ENCODE measurements around the gene RLN2. TPM values are rescaled to one million over a fixed set of nuclear protein-coding genes. Genes with fewer than 3 reads are reported as not detected.
"Not testable (repeated sequence)": the region's sequence is repeated elsewhere in the genome, so short reads cannot be mapped to it uniquely, and the experiment has no call there.

Gene RLN2, protein sequence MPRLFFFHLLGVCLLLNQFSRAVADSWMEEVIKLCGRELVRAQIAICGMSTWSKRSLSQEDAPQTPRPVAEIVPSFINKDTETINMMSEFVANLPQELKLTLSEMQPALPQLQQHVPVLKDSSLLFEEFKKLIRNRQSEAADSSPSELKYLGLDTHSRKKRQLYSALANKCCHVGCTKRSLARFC
- total RNA-seq (2021; fragmentation: NEBNext Ultra II Directional; extraction: Animal tissue kit (Norgen Biotek cat#: 25700)): not detected
- long read RNA-seq: 0 reads

DNA sequence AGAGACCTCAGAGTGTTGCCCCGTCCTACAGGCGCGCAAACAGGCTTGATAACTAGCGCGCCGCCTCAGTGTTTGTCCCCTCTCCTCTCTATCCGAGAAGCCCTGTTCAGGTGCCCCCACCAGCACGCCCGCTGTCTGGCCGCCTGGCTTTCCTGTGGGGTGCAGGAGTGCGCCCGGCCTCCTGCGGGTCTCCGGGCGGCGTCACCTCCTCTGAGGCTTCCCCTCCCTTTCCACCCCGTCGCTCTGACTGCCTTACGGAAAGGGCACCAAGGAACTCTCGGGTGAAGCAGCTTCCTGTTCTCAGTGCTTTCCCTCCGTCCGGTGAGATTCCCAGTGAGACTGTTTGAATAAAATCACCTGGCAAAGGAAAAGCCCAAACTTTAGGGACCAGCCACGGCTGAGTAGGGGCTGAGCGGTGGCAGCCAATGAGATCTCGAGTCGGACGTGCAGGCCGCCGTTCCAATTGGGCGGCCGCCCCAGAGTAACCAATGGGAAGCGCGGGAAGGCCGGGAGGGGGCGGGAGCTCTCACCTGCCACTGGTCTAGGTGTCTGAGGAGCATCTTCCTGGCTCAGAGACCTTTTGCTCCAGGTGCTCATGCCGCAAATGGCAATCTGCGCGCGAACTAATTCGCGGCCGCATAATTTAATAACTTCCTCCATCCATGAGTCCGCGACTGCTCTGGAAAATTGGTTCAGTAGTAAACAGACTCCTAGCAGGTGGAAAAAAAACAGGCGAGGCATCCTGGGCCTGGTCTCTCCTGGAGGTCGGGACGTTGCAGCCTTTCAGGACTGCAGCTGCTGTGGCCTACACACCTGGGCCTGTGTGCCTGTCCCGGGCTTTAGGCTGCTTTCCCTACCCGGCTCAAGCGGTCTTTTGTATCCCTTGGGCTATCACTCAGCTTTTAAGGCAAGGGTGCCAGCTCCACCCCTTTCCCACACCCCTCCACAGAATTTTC is at the start of gene RLN2:
Gene RLN2 (minus strand): TSS at position 877 of the 956 bp plus-strand sequence. CDS start 136 bp downstream, at position 741.
- H3K9me3 Mint-ChIP-seq; H3K27ac Mint-ChIP-seq; H3K36me3 Mint-ChIP-seq (ENCODE audit: low read depth); DNase-seq: not testable (repeated sequence)
- Mint-ChIP-seq H3K4me1 (ENCODE audit: low read depth) (peaks cover 12% of the 10 kb centered on the region; the same call in 1 of the 2 replicates), H3K27me3 (ENCODE audit: insufficient read depth) (peaks cover 13% of the 10 kb centered on the region), H3K4me3 (peak within 1 kb of the TSS; percentile 10; the same call in 1 of the 2 replicates)

DNA sequence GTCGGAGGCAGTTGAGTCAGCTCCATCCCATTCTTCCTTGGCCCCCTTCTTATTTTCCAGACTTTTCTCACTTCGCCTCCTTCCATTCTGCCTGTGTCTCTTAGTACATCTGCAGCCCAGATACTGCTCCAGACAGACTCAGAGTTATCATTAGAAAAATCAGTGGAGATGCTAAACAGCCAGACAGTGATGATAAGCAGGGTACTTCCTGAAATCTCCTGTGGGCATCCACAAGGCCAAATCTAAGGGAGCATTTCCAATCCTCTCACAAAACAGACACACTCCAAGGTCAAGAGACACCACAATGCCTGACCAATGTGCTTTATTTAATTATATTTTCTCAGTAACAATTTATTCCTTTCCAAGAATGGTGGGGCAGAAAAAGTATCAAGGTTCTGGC is 49.7 kb upstream of the RLN2 start:
- Mint-ChIP-seq H3K27ac (no peak overlapping the region), H3K27me3 (ENCODE audit: insufficient read depth) (peaks cover 2% of the 10 kb centered on the region; the same call in 1 of the 2 replicates), H3K36me3 (ENCODE audit: low read depth) (peaks cover 5% of the 10 kb centered on the region), H3K4me1 (ENCODE audit: low read depth) (peaks cover 7% of the 10 kb centered on the region; the same call in 1 of the 2 replicates), H3K4me3 (no peak overlapping the region), H3K9me3 (peaks cover 6% of the 10 kb centered on the region)
- DNase-seq: no peak
- TF ChIP-seq, protein P1, sequence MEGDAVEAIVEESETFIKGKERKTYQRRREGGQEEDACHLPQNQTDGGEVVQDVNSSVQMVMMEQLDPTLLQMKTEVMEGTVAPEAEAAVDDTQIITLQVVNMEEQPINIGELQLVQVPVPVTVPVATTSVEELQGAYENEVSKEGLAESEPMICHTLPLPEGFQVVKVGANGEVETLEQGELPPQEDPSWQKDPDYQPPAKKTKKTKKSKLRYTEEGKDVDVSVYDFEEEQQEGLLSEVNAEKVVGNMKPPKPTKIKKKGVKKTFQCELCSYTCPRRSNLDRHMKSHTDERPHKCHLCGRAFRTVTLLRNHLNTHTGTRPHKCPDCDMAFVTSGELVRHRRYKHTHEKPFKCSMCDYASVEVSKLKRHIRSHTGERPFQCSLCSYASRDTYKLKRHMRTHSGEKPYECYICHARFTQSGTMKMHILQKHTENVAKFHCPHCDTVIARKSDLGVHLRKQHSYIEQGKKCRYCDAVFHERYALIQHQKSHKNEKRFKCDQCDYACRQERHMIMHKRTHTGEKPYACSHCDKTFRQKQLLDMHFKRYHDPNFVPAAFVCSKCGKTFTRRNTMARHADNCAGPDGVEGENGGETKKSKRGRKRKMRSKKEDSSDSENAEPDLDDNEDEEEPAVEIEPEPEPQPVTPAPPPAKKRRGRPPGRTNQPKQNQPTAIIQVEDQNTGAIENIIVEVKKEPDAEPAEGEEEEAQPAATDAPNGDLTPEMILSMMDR (IDR thresholded peaks at IDR 0.05): no peak

DNA sequence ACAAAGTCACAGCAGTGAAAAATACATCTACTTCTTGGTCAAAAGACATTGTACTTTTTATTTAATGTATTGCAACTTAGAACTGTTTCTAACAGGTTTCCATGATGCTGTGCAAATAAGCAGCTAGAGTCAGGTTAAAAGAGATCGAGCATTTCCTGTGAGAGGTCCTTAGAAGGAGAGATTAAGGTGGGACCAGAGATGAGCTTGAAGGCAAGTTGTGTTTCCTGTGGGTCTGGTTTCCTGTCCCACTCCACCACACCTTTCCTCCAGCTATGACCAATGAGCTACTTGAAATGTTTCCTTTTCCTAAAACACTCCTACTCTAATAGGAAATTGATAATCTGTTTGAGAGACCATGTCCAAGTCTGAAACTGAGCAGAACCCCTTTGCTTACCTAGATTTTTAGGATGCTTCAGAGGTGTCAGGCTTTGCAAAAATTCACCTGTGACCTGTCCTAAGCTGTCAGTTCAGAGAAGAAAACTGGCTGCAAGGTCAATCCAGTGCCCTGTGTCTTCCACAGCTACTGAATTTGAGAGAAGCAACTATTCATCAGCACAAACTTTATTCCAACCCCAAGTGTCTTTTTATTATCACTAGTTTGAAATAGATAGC is 48.2 kb upstream of the RLN2 start:
- Mint-ChIP-seq H3K27me3 (ENCODE audit: insufficient read depth) (peaks cover 2% of the 10 kb centered on the region; the same call in 1 of the 2 replicates), H3K27ac (no peak overlapping the region), H3K4me3 (no peak overlapping the region), H3K36me3 (ENCODE audit: low read depth) (peaks cover 5% of the 10 kb centered on the region), H3K9me3 (peaks cover 6% of the 10 kb centered on the region), H3K4me1 (ENCODE audit: low read depth) (peaks cover 7% of the 10 kb centered on the region; the same call in 1 of the 2 replicates)
- TF ChIP-seq, protein P1 (IDR thresholded peaks at IDR 0.05): no peak
- DNase-seq: no peak

DNA sequence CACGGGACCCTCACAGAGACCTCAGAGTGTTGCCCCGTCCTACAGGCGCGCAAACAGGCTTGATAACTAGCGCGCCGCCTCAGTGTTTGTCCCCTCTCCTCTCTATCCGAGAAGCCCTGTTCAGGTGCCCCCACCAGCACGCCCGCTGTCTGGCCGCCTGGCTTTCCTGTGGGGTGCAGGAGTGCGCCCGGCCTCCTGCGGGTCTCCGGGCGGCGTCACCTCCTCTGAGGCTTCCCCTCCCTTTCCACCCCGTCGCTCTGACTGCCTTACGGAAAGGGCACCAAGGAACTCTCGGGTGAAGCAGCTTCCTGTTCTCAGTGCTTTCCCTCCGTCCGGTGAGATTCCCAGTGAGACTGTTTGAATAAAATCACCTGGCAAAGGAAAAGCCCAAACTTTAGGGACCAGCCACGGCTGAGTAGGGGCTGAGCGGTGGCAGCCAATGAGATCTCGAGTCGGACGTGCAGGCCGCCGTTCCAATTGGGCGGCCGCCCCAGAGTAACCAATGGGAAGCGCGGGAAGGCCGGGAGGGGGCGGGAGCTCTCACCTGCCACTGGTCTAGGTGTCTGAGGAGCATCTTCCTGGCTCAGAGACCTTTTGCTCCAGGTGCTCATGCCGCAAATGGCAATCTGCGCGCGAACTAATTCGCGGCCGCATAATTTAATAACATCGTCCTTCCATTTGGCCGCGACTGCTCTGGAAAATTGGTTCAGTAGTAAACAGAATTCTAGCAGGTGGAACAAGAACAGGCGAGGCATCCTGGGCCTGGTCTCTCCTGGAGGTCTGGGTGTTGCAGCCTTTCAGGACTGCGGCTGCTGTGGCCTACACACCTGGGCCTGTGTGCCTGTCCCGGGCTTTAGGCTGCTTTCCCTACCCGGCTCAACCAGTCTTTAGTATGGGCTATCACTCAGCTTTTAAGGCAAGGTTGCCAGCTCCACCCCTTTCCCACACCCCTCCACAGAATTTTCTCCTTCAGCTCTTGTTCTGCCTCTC is 34.8 kb upstream of the RLN2 start, which contains the start of gene RLN1:
Gene RLN1 (minus strand): TSS at position 885 of the 990 bp plus-strand sequence. CDS start 130 bp downstream, at position 755.
- H3K4me1 Mint-ChIP-seq (ENCODE audit: low read depth); H3K36me3 Mint-ChIP-seq (ENCODE audit: low read depth); H3K4me3 Mint-ChIP-seq; H3K9me3 Mint-ChIP-seq; DNase-seq; H3K27ac Mint-ChIP-seq: not testable (repeated sequence)
- H3K27me3 Mint-ChIP-seq (ENCODE audit: insufficient read depth): peaks cover 17% of the 10 kb centered on the region

DNA sequence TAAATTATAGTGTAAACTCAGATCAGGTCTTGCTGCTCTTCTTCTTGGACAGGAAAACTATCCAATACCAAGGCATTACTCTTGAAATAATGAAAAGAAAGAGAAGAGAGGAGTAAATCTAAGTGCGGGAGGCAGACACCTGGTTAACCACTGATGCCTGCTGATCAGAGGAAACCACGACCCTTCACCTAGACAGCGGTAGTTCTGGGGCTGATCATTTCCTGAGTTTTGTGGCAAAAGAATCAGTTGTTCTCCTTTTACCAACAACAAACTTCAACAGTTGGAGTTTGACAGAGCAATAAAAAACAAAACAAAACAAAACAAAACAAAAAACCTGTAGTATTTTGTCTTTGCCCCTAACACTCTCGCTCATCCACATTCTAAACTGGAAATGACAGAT is 32.2 kb upstream of the RLN2 start:
- Mint-ChIP-seq H3K36me3 (ENCODE audit: low read depth) (no peaks in the 10 kb centered on the region), H3K27me3 (ENCODE audit: insufficient read depth) (peaks cover 19% of the 10 kb centered on the region), H3K27ac (no peak overlapping the region), H3K4me1 (ENCODE audit: low read depth) (no peaks in the 10 kb centered on the region), H3K4me3 (no peak overlapping the region), H3K9me3 (no peaks in the 10 kb centered on the region)
- TF ChIP-seq, protein P1 (IDR thresholded peaks at IDR 0.05): no peak
- DNase-seq: no peak

DNA sequence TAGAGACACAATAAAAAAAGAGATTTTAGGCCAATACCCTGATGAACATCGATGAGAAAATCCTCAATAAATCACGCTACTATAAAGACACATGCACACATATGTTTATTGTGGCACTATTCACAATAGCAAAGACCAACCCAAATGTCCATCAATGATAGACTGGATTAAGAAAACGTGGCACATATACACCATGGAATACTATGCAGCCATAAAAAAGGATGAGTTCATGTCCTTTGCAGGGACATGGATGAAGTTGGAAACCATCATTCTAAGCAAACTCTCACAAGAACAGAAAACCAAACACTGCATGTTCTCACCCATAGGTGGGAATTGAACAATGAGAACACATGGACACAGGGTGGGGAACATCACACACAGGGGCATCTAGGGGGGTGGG is 26.8 kb upstream of the RLN2 start:
- H3K9me3 Mint-ChIP-seq; H3K36me3 Mint-ChIP-seq (ENCODE audit: low read depth); DNase-seq; H3K4me1 Mint-ChIP-seq (ENCODE audit: low read depth); H3K4me3 Mint-ChIP-seq; H3K27ac Mint-ChIP-seq: not testable (repeated sequence)
- peaks cover 19% of the 10 kb centered on the region for H3K27me3 Mint-ChIP-seq (ENCODE audit: insufficient read depth)

Measured in HFFc6 (cell line).